HG02763 (cell line): ENCODE data around the gene AHNAK2.
"Not testable (repeated sequence)": the region's sequence is repeated elsewhere in the genome, so short reads cannot be mapped to it uniquely, and the experiment has no call there.

Source experiments
- ATAC-seq: cut with Tn5 transposase; IDR thresholded peaks from one replicate; pipeline ENCODE4 v1.9.1; 2021; ENCODE audit warnings: mild to moderate bottlenecking, moderate library complexity; ENCODE audit not compliant: unreplicated experiment

The AHNAK2 gene

GRCh38 chr14:104977681-104978653 is at the start of gene AHNAK2:
Gene AHNAK2 (minus strand): TSS chr14:104978374. CDS start chr14:104978237, 137 bp downstream.
- ATAC-seq, result no peak

DNA sequence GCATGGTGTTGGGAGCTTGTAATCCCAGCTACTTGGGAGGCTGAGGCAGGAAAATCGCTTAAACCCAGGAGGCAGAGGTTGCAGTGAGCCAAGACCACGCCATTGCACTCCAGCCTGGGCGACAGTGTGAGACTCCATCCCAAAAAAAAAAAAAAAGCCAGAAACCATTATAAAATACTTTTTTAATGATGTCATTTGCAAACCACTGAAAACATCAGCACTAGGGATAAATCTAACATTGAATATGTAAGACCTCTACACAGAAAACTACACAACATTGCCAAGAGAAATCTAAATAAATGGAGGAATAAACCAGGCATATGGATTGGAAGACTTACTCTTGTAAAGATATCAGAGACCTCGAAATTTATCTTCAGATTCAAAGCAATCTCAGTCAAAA is 49.5 kb upstream of the AHNAK2 start:
- ATAC-seq, result not testable (repeated sequence)

- ATAC-seq, result no peak
Measured at GRCh38 chr14:105026802-105027563, 48.8 kb upstream of the AHNAK2 start.

- ATAC-seq, result no peak
Measured at GRCh38 chr14:105026033-105026785, 48.0 kb upstream of the AHNAK2 start.

GRCh38 chr14:105025429-105025828 is 47.3 kb upstream of the AHNAK2 start:
- no peak for ATAC-seq

DNA sequence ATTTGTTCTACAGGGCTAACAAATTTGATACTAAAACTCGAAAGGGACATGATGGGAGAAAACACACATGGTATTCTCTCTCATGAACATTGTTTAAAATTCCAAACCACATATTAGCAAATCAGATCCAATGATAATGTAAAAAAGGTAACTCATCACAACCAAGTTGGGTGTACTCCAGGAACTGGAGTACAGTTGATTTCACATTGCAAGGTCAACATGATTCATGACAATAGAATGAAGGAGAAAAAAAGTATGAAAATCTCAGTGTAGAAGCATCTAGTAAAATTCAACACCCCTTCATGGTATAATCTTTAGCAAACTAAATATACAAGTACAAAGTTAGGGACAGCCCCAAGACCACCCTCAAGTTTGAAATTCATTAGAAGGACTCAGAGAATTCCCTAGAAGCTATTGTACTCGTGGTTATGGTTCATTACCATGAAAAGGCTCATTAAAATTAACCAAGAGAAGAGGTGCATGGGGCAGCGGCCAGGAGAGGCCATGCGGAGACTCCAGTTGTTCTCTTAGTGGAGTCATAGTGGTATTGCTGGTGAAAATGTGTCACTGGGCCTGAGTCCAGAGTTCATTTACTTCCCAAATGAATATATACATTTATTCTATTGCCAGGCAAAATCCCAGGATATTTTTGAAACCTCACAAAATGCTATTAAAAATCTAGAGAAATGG is 45.8 kb upstream of the AHNAK2 start:
- ATAC-seq, result no peak

DNA sequence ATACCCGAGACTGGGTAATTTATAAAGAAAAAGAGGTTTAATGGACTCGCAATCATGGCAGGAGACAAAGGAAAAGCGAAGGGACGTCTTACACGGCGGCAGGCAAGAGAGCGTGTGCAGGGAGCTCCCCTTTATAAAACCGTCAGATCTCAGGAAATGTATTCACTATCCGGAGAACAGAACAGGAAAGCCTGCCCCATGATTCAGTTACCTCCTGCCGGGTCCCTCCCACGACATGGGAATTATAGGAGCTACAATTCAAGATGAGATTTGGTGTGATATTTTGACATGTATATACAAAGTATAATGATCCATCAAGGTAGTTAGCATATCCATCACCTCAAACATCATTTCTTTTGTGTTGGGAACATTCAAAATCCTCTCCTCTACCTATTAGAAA is 45.0 kb upstream of the AHNAK2 start:
- ATAC-seq, result no peak

GRCh38 chr14:105022276-105022670 is 44.1 kb upstream of the AHNAK2 start:
- no peak for ATAC-seq

- no peak for ATAC-seq
Measured at GRCh38 chr14:105021656-105022275, 43.6 kb upstream of the AHNAK2 start.

GRCh38 chr14:105020815-105021655 is 42.9 kb upstream of the AHNAK2 start, which contains the start of gene CDCA4:
Gene CDCA4 (minus strand): TSS chr14:105021083. CDS start chr14:105011929, 9,154 bp downstream.
- peak; percentile 83 for ATAC-seq

DNA sequence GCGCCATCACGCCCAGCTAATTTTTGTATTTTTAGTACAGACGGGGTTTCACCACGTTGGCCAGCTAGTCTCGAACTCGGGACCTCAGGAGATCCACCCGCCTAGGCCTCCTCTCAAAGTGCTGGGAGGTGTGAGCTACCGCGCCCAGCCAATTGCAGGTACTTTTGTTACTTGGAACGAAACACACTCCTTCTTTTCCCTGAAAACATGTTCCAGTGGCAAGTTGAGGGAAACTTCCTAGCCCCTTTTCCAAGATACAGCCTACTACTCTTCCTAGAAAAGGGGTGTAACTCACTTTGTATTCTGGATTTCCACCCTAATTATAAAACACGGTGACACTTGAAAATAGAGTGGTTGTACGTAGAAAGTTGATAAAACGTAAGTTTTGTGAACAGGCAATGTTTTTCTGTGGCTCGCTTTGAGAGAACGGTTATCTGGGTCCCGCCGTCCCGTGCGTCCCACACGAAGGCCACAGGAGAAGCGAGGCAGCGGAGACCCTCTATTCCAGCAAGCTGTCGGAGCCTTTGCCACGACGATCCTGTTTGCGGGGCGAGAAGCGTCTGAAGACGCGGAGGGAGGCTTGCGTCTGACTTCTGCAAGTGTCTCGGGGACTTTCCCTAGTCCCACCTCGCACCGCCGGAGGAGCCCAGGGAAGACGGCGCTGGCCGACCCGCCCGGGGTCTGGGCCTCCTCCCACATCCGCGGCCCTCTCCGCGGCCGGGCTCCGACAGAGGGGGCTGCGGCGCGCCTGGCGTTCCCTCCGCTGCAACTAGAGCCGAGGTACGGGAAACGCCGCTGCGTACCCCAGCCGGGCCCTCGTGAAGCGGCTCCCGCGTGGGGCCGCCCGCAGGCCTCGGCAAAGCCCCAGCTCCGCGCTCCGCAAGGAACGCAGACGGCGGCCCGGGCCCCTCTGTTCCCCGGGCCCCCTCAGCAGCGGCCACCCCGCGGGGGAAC is 42.0 kb upstream of the AHNAK2 start:
- ATAC-seq, result peak; percentile 18

GRCh38 chr14:105018414-105018813 is 40.2 kb upstream of the AHNAK2 start:
- no peak for ATAC-seq

GRCh38 chr14:105015905-105016304 is 37.7 kb upstream of the AHNAK2 start:
- no peak for ATAC-seq

- ATAC-seq, result no peak
Measured at GRCh38 chr14:105015242-105015641, 37.1 kb upstream of the AHNAK2 start.

DNA sequence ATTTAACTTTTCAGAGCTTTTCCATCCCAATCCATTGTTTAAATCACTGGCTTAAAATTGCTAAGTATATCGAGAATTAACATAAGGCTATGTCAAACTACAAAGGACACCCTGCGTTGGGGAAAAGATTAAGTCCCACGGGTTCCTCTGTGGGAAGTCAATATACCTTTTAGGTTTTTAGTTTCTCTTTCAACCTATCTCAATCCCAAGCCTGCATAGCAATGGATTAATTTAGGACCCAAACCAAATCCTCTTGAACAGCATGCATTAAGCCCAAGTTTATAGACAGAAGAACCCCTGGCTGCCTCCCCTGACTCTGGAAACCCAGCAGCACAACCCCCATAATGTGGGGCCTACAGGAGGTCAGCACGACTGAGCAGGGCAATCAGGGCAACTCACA is 36.5 kb upstream of the AHNAK2 start:
- ATAC-seq, result no peak

- ATAC-seq, result no peak
Measured at GRCh38 chr14:105014032-105014431, 35.9 kb upstream of the AHNAK2 start.

DNA sequence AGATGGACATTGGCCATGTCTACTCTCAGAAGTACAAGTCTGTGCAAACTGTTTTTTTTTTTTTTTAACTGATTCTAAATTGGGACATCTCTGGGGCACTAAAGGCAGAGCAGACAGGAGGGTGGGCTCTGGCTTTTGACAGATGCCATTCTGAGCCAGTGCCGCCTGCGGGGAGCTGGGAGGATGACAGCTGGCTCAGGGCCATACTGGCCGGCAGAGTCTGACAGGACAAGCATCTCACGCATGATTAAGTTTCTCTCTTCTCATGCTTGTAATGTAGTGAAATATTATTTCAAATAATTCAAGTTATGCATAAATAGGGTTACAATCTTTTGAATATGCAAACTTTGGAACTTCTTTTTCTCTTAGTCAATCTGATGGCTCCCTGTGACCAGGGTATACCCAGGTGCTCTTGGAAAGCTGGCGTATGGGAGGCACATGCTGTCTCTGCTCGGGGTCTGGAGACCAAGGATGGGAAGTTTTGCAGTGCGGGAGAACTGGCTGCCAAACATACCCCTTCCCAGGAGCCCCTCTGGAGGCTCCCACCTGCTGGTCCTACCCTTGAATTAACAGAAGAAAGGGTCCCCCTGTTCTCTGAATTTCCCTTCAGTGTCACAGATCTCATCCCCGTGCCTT is 35.1 kb upstream of the AHNAK2 start:
- no peak for ATAC-seq
